ENCODE data around the gene NCKAP5L.
"Not testable (repeated sequence)": the region's sequence is repeated elsewhere in the genome, so short reads cannot be mapped to it uniquely, and the experiment has no call there.

NCKAP5L gene

DNA sequence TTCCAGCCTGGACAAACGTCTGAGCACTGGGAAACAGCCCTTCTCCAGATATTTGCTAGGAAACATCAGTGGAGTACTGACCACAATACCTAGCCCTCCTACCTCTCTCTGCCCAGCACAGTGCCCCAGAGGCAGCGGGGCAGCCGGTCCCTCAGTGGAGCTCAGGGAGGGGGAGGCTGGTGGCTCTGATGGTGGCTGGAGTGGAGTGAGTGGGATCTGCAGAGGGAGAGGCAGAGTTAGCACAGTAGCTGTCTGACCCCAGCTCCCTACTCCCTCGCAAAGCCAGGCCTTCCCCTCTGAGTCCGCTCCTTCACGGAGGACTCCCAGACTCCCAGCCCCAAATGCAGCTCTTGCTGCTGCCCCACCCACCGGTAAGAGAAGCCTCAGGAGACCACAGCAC, 30.0 kb downstream of the NCKAP5L start:
- no peak for DNase-seq

DNA sequence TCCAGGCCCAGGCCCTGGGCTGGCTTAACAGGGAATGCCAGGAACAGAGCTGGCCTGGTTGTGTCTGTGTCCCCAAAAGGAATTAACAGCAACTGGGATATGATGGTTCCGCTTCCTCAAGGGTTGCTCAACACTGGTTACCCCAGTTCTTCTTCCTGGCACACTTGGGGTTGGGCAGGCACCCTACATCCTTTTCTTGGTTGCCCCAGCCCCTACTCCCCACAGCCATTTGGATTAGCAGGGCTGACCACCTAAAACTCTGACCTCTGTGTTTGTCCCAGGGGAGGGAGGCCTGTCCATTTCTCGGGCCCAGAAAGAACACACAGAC, 30.8 kb downstream of the NCKAP5L start:
- no peak for DNase-seq

DNA sequence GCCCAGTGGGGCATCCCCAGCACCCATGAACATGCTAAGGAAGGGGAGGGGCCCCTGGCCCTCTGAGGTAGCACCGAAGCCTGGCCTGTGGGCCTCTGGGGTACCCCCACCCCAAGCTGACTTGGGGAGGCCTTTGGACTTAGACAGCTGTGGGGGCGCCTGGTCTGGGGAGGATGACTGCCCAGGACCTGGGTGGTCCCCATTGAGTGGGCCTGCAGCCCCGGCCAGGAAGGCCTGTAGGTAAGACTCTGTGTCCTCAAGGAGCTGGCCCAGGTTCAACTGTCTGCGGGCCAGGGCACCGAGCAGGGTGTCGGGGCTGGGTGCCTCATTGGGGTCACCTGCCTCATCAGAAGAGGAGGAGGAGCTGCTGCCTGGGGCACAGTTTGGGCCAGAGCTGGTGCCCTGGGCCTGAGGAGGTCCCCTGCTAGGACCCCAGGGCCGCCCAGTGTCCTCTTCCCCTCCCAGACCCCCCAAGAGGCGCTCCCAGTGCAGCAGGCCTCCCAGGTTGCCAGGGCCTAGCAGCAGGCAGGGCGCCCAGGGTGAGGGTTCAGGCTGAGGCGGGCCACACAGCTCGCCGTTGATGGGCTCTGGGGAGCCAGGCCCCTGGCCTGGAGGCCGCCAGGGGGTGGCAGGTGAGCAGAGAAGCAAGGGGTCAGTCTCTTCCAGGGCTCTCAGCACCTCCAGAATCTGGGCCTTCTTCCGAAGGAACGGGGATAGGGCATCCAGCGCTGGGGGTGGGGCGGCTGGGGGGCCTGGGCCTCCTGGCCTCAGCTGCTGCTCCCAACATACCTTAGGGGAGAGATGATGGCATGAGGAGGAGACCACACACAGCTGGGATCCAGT, 31.4 kb downstream of the NCKAP5L start:
- DNase-seq, result no peak

DNA sequence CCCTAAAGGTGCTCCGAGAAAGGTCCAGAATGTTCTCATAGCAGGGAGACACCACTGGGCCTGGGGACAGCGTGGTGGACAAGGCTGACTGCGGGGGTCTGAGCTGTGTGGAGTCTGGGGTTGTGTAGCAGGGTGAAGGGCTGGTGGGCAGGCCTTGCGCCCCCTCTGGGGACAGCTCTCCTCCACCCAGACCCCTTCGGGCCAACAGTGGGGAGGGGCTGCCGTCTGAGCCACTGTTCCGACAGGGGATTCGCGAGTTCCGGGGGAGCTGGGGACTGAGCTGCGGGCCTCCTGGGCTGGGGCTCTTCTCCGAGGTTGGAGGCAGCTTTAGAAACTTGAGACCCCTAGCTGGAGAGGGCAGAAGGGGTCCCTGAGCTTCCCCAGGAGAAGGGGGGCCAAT, 32.1 kb downstream of the NCKAP5L start:
- no peak for DNase-seq

DNA sequence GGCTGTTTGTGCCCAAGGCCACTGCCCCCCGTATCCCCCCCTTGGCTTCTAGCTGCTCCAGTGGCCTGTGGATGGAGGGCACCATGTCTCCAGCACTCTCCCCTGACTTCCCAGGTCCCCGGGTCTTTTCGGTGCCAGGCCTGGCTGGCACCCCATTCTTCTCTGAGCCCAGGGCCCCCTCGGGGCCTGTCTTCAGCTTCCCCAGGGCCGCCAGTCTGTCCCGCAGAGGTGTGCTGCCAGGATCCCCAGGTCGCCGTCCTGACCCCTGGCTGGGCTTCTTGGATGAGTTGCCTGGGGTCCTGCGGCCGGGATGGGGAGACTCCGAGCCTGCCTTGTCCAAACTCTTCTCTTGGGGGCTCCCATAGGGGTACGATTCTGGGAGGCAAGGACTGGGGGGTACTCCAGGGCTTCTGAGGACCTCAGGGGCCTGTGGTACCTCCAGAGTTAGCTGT, 32.5 kb downstream of the NCKAP5L start:
- DNase-seq, result no peak

DNA sequence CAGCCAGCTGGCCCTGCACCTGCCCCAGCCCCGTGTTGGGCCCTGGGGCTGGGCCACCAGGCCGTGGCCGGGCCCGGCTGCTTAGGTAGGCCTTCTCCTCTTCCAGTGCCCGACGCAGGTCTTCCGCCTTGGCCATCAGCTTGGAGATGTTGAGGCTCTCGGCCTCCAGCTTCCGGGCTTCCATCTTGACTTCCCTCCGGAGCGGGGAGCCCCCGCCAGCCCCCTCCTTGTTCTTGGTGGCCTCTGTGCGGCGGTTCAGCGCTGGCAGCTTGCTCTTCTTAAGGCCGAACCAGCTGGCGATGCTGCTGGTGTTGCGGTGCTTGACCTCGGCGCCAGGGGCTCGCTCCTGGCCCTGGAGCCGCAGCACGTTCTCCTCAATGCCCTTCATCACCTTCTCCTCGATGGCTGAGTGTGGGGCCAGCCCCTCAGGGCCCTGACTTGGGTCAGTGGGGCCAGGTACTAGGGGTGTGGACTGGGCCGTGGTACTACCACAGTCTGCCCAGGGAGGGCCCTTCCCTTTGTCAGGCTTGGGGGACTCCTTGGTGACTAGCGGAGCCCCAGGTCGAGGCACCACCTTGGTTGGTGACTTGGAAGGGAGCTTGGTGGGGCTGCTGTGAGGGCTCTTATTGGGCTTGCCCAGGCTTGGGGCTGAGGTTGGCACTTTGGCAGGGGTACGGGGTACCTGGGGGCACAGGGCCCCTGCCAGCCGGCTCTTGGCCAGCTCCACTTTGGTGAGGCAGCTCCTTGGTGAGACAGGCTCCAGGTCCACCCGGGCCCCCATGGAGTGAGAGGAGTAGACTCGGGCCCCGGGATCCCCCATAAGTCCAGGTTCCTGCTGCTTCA, 33.2 kb downstream of the NCKAP5L start:
- no peak for DNase-seq

DNA sequence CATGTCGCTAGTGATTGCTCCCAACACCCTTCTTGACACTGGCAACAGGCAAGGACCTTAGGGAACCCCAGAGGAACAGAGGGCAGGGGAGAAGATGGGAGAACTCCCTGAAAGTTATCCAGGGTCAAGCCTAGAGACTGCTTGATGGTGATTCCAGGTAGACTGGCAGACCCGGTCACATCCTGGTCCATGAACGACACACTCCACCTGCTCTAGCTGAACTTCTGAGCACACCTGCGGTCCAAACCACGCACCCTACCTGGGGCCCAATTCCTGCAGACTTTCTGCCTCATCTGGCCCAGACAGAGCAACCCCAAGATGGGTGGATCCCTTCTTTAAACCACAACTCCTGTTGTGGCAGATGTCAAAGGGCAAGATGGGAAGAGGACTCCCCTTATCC, 34.2 kb downstream of the NCKAP5L start:
- DNase-seq, result no peak

DNA sequence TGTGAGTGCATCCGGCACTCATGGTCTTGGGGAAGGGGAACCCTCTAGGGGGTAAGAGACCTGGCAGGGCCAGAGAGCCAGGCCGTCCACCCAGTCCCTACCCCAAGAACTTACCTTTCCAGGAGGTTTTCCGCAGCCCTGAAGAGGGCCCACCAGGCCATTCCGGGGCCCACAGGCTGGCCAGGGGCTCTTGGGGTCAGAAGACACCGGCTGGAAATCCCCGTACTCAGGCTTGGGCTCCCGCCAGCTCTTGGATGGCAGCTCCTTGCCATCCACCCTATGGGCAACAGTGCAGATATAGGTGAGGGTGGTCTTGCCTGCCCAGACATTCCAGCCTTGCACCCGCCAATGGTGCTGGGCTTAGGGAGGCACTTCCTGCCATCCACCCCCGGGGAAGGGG, 34.6 kb downstream of the NCKAP5L start:
- no peak for DNase-seq

DNA sequence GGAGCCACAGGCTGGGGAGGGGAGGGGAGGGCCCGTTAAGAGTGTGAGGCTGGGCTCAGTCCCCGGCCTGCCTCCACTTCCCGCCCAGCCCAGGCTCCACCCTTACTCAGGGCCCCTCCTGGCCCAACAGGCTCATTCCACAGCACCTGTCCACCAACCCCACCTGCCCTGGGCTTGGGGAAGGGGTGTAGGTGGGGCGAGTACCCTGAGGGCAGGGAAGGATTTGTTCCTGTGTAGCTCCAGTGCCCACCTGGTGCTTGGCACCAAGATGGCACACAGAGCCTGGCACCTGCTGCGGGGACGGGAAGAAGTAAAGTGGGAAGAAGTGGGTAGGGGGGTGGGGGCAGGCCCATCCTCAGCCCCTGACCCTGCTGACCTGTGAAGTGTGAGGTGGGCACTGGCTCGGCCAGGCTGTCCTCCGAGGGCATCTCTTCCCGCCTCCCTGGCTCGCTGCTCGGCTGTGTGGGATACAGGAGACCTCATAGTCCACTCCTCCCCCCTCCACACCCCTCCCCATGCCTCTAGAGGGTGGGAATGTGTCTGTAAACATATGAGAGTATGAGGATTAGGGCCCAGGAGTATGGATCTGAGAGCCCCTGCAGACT, 35.1 kb downstream of the NCKAP5L start:
- DNase-seq, result no peak

DNA sequence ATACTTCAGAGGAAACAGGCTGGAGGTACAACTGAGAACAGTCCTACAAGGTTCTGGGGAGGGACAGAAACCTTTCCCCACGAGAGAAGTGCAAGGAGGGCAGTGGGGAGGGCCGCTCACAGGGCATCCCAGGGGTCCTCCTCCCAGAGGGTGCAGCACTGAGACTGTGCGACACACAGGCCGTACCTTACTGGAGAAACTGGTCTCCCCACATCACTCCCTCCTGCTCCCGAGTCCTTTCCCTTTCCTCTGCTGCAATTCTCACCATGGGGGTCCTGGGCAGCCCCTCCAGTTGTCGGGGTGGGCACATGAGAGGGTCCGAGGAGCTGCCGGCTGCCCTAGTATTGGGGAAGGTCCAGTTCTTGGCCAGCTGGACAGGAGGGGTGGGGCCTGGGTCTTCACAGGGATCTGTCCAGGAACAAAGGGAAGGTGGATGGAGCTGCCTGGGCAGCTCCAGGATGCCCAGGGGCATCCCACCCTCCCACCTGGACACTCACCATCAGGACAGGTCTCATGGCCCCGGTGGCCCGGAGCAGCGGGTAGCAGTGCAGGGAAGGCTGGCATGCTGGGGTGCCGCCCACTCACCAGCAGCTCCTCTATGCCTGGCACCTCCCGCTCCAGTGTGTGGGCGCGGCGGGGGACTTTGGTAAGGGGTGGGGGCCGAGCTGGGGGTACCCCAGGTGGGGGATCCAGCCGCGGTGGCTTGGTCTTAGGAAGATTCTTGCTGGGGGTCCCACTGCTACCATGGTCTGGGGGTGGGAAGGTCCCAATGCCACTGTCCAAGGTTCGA, 35.8 kb downstream of the NCKAP5L start:
- DNase-seq, result no peak

DNA sequence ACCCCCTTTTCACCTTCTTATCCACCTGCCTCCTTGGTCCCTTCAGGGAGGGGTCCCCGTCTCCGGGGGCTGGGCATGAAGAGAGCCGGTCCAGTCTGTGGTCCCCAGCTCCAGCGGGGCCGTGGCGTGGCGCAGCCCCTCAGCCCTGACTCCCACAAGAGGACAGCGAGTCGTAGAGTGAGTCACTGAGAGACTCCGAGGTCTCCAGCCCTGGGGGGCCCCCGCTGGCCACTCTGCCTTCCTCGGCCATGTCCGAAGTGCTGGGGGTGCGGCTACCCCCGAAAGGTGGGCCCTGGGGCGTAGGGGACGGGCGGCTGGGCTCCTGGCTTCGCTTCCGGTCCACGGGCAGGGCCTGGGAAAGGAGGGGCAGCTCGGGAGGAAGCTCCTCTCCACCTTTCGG, 36.5 kb downstream of the NCKAP5L start:
- DNase-seq, result no peak

DNA sequence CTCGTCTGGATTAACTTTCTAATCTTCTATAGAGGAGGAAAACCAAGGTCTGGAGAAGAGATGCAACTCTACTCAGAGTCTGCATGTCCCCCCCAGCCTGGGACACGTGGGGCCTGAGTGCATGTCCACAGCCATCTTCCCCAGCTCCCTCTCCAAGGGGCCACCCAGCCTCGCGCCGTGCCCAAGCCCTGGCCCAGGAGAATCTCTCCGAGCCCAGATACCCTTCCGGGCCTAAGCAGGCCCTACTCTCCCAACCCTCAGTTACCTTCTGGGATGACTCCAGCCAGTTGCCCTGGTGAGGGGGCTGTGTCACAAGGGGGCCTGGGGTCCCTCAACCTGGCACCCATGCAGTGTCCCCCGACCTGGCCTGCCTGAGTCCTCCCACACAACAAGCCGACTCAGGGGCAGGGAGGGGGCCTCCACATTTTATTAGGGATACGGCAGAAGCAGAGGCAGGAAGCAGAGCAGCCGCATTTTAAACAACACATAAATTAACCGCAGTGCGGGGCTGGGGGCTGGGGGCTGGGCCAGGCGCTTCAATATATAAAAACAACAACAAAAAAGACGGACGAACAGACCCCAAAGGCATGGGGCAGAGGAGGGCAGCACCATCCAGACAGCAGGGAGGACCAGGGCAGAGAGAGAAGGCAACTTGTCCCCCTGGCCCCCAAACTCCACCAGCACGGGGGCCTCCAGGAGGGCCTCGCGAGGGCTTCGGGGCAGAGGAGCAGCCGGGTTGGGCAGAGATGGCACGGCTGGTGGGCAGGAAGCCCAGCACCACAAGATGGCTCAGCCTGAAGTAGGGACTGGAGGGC, 37.3 kb downstream of the NCKAP5L start:
- DNase-seq, result no peak

DNA sequence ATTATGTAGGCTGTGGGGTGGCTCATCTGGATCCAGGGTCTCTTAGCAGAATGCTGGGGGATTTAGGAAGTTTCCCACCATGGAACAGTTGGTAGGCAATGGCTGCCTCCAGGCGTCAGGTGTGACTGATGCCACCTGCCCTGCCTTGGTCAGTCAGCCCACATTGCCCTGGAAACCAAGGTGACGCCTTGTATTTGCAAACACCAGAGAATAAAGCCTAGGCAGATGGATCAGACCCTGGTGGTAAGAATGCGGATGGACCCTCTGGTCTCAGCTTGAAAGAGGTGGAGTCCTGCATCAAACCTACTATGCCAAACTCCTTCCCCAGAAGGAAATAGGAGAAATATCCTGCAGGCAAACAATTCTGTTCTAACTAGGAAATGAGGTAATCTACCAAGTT, 38.2 kb downstream of the NCKAP5L start:
- no peak for DNase-seq

DNA sequence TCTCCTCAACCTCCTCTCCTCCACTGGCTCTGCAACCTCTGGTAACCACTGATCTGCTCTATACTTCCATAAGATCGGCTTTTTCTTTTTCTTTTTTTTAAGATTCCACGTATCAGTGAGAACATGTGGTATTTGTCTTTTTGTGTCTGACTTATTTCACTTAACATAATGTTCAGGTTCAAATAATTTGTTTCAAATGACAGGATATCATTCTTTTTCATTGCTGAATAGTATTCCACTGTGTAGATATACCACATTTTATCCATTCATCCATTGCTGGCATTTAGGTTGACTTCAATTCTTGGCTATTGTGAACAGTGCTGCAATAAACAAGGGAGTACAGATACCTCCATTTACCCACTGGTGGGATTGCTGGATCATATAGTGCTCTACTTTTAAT, 40.5 kb downstream of the NCKAP5L start:
- no peak for DNase-seq

DNA sequence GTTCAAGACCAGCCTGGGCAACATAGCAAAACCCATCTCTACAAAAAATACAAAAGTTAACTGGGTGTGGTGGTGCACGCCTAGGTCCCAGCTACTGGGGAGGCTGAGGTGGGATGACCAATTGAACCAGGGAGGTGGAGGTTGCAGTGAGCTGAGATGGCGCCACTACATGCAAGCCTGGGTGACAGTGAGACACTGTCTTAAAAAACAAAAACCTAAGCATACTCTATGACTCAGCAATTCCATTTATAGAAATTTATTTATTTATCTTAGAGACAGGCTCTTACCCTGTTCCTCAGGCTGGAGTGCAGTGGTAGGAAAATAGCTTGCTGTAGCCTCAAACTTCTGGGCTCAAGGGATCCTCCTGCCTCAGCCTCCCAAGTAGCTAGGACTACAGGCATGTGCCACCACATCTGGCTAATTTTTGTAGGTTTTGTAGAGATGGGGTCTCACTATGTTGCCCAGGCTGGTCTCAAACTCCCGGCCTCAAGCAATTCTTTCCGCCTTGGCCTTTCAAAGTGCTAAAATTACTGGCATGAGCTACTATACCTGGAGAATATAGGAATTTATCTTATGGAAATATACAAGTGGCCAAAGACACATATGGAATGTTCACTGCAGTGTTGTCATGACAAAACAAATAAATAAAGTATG, 43.3 kb downstream of the NCKAP5L start:
- DNase-seq, result no peak

DNA sequence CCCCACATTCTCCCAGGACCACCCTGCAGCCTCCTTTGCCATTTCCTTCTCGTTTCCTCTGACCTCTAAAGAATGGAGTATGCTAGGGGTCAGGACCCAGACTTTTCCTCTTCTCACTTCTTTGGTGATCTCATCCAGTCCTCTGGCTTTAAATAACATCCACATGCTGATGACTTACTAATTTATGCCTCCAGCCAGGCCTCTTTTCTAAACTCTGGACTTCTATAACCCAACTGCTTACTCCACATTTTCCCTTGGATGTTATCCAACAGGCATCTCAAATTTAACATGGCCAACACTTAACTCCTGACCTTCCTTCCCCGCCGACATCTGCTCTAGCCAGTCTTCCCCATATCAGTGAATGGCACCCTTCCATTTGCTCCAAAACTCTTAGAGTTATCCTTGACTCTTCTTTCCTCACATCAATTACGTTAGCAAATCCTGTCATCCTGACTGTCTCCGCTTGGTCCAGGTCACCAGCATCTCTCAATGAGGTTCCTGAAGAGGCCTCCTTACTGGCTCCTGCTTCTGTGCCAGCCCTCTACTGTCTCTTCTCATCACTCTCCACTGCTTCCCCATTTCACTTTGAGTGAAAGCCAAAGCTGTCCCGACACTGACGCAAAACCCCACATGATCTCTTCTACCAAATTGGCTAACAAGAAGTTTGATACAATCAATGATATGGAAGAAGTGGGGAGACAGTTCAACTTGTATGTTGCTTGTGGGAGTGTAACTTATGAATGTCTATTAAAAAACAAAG, 44.1 kb downstream of the NCKAP5L start:
- DNase-seq, result no peak

DNA sequence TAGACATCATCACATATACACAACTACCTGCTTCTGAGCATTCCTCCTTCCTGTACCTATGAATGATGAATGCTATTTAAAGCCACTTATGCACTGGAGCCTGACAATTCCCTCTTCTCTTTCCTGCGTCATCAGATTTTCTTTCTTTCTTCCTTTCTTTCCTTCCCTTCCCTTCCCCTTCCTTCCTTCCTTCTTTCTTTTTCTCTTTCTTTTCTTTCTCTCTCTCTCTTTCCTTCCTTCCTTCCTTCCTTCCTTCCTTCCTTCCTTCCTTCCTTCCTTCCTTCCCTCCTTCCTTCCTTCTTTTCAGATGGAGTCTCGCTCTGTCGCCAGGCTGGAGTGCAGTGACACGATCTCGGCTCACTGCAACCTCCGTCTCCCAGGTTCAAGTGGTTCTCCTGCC, 47.3 kb downstream of the NCKAP5L start:
- not testable (repeated sequence) for DNase-seq

DNA sequence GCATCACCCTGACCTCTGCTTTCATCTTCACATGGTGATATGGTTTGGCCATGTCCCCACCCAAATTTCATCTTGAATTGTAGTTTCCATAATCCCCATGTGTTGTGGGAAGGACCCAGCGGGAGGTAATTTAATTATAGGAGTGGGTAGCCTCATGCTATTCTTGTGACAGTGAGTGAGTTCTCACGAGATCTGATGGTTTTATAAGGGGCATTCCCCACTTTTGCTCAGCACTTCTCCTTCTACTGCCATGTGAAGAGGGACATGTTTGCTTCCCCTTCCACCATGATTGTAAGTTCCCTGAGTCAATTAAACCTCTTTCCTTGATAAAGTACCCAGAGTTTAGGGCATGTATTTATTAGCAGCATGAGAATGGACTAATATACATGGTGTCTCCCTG, 48.6 kb downstream of the NCKAP5L start:
- DNase-seq, result no peak

DNA sequence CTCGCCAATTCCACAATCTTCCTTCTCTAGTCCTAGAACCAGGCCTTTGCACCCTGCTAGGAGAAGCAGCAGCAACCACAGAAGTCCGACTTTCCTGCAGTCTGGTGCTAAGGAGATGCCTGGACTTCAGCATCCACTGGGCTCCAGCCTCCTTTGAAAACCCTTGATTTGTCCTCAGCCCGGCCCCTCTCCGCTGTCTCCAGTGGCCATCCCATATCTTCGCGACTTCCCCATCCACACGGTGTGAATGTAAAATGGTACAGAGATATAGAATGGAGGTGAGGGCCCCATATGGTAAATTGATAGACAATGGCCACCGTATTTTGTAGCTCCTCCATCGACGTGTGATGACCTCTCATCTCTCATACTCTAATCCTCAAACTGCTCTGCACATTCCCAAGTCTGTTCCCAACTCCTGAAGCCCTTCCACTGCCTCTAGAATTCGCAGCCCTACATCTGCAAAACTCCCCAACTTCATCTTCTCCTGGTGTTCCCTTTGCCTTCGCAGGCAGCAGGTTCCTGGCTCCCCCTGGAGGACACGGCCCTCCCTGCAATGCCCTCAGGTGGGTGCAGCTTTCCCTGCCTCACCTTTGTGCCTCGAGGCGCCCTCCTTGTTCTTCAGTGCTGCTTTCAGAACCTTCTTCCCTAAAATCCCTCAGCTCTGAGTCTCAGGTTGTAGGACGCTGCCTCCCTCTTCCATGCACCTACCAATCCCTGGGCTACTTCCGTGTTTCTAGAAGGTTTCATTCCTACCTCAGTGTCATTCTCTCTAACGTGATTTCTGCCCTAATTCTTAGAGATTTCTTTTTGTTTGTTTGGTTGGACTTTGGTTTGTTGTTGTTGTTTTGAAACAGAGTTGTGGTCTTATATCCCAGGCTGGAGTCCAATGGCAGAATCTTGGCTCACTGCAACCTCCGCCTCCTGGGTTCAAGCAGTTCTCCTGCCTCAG, 50.1 kb downstream of the NCKAP5L start:
- peak; percentile 65 for DNase-seq

DNA sequence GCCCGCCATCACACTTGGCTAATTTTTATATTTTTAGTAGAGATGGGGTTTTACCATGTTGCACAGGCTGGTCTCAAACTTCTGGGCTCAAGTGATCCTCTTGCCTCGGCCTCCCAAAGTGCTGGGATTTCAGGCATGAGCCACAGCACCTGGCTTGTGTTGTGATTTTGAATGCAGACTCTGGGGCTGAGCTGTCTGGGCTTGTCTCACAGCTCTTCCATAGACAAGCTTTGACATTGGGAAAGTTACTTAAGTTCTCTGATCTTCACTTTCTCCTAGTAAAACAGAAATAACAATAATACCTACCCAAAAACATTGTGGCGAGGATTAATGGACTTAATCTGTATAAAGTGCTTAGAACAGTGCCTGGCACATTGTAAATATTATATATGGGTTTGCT, 50.9 kb downstream of the NCKAP5L start:
- DNase-seq, result no peak
